T47D (cell line): ENCODE data around the gene NINJ2.
"Not testable (repeated sequence)": the region's sequence is repeated elsewhere in the genome, so short reads cannot be mapped to it uniquely, and the experiment has no call there.

ENCODE experiments used
- DNase-seq, 2 experiments: peaks; one replicate each; pipeline versions ENCODE4 v3.0.0 to v3.0.0-alpha.2; 2011 to 2012; ENCODE audit warnings: low read depth in 1 of 2, low spot score in 1 of 2
- JUND ChIP-seq: IDR thresholded peaks from 2 replicates; pipeline ENCODE4 v1.6.1; 2012; ENCODE audit warnings: low read depth
- in situ Hi-C: cut with HindIII; loops from 2 replicates; pipeline ENCODE4 v1.10.0; 2016; ENCODE audit warnings: low sequenced_read_pairs, low pct_unique_long_range_greater_than_20kb

Gene NINJ2

GRCh38 chr12:580813-581212 is 82.4 kb downstream of the NINJ2 start:
- TF ChIP-seq JUND = no peak
- in situ Hi-C loops = no loop called here
- no peak for DNase-seq

GRCh38 chr12:579420-580110 is 83.7 kb downstream of the NINJ2 start:
- in situ Hi-C loops = no loop called here
- TF ChIP-seq JUND = no peak
- DNase-seq = no peak

GRCh38 chr12:578748-579419 is 84.4 kb downstream of the NINJ2 start:
- peak in 1 of 2 experiments; percentile 30 for DNase-seq
- in situ Hi-C loops = no loop called here
- no peak for TF ChIP-seq JUND

- in situ Hi-C loops, DNase-seq: not testable (repeated sequence)
These were observed 85.1 kb downstream of the NINJ2 start for GRCh38 chr12:577994-578747.

GRCh38 chr12:576615-577110 is 86.6 kb downstream of the NINJ2 start:
- in situ Hi-C loops = no loop called here
- no peak for DNase-seq
- no peak for TF ChIP-seq JUND

GRCh38 chr12:575948-576614 is 87.2 kb downstream of the NINJ2 start:
- TF ChIP-seq JUND = no peak
- peak; percentile 73 to 76 for DNase-seq
- in situ Hi-C loops = no loop called here

- in situ Hi-C loops = no loop called here
- no peak for DNase-seq
- TF ChIP-seq JUND = no peak
These were observed 88.1 kb downstream of the NINJ2 start for GRCh38 chr12:575129-575502.

GRCh38 chr12:574475-575128 is 88.6 kb downstream of the NINJ2 start:
- in situ Hi-C loops = no loop called here
- TF ChIP-seq JUND = no peak

GRCh38 chr12:573232-573631 is 90.0 kb downstream of the NINJ2 start:
- in situ Hi-C loops = no loop called here
- TF ChIP-seq JUND = no peak
- DNase-seq = no peak

More at GRCh38 chr12:574475-575128, 88.6 kb downstream of the NINJ2 start:
- DNase-seq = no peak

GRCh38 chr12:572532-572899 is 90.7 kb downstream of the NINJ2 start:
- TF ChIP-seq JUND = no peak
- in situ Hi-C loops = no loop called here
- no peak for DNase-seq

- in situ Hi-C loops = no loop called here
- no peak for DNase-seq
- TF ChIP-seq JUND = no peak
These were observed 91.3 kb downstream of the NINJ2 start for GRCh38 chr12:571795-572531.
